K562 (cell line): Measurements from ENCODE around the gene ZNF267. TPM values are rescaled to one million over a fixed set of nuclear protein-coding genes. Genes with fewer than 3 reads are reported as not detected.

Source experiments
- ATAC-seq: fragments of 200-7000 bp; cut with Tn5 transposase; 3 replicates; pipeline ENCODE4 v1.9.1; 2020; ENCODE audit warnings: moderate library complexity
- BruUV-seq: library from RNA; stranded (reverse); fragments of 400-500 nt; replicated peaks from 2 replicates; lab custom pipeline; 2021; lab: Mats Ljungman, UMichigan
- CTCF ChIA-PET: fragments of 300-600 bp; formaldehyde crosslinking; extraction: SDS; loops from one replicate; lab custom pipeline; 2021; ENCODE audit warnings: low intra/inter-chr PET ratio; lab: Yijun Ruan, JAX
- POLR2A ChIA-PET: fragments of 300-600, 350-650 bp; sonication (Branson Sonifier 250); formaldehyde crosslinking; extraction: SDS; loops from one replicate; lab custom pipeline; 2021; ENCODE audit warnings: antibody characterized with exemption, inconsistent platforms; lab: Yijun Ruan, JAX
- DNase-seq, 4 experiments: peaks; one replicate each; pipeline versions ENCODE4 v3.0.0 to v3.0.0-alpha.2; 2011 to 2018; ENCODE audit warnings: low spot score in 3 of 4, mixed read lengths in 3 of 4; ENCODE audit errors: extremely low read depth in 1 of 4
- FAIRE-seq: peaks from 2 replicates; lab custom pipeline; 2011; peaks lifted over from hg19 to GRCh38; lab: Jason Lieb, UNC
- H2AFZ ChIP-seq: 2 replicates; pipeline ENCODE4 v1.6.0; 2011; ENCODE audit warnings: low read depth, low read length, control low read depth, inconsistent platforms
- H3K27ac ChIP-seq: fragments of 200-600 bp; 3 replicates; pipeline ENCODE4 v1.8.0; 2011; ENCODE audit warnings: low read depth, mild to moderate bottlenecking, control low read depth, inconsistent platforms, low read length, moderate library complexity, mixed read lengths; ENCODE audit errors: extremely low read depth
- H3K27me3 ChIP-seq, 2 experiments: fragments of 300-600 bp in 1 of 2; 2 replicates in 1 of 2; 3 replicates in 1 of 2; pipeline versions ENCODE4 v1.6.0 to v1.8.0; 2011; ENCODE audit warnings: inconsistent platforms in 2 of 2, low read length in 2 of 2, mild to moderate bottlenecking in 1 of 2, mixed read lengths in 1 of 2, moderate library complexity in 1 of 2; ENCODE audit not compliant: control insufficient read depth in 2 of 2, insufficient read depth in 2 of 2
- H3K36me3 ChIP-seq: fragments of 300-600 bp; 3 replicates; pipeline ENCODE4 v1.8.0; 2011; ENCODE audit warnings: mild to moderate bottlenecking, low read length, inconsistent platforms; ENCODE audit not compliant: control insufficient read depth, insufficient read depth
- H3K4me1 ChIP-seq, 2 experiments: fragments of 200-600 bp in 1 of 2; replicated peaks in 1 of 2; 2 replicates in 1 of 2; 3 replicates in 1 of 2; pipeline versions ENCODE4 v1.5.1 to v1.8.0; 2011; ENCODE audit warnings: inconsistent platforms in 2 of 2, low read length in 2 of 2, mild to moderate bottlenecking in 1 of 2, mixed read lengths in 1 of 2, moderate library complexity in 1 of 2; ENCODE audit not compliant: control insufficient read depth in 2 of 2, insufficient read depth in 2 of 2
- H3K4me2 ChIP-seq: 2 replicates; pipeline ENCODE4 v1.6.1; 2011; ENCODE audit warnings: low read length, control low read depth, inconsistent platforms, mixed read lengths; ENCODE audit not compliant: insufficient read depth
- H3K4me3 ChIP-seq: fragments of 200-600 bp; sonication (generic), shearing (Covaris generic); 2 replicates; pipeline ENCODE4 v1.5.1; 2016; ENCODE audit warnings: control low read depth, inconsistent platforms
- H3K79me2 ChIP-seq: fragments of 200-600 bp; 3 replicates; pipeline ENCODE4 v1.8.0; 2011; ENCODE audit warnings: low read length, inconsistent platforms; ENCODE audit not compliant: control insufficient read depth, insufficient read depth
- H3K9ac ChIP-seq, 2 experiments: 2 replicates each; pipeline versions ENCODE4 v1.6.0 to v1.6.1; 2011; ENCODE audit warnings: low read depth in 2 of 2, low read length in 2 of 2, control low read depth in 1 of 2, inconsistent platforms in 1 of 2, mild to moderate bottlenecking in 1 of 2, mixed read lengths in 1 of 2; ENCODE audit not compliant: insufficient read depth in 1 of 2
- H3K9me1 ChIP-seq: one replicate; pipeline ENCODE4 v1.6.0; 2011; ENCODE audit warnings: inconsistent platforms, mild to moderate bottlenecking, low read length, moderate library complexity; ENCODE audit not compliant: control insufficient read depth, insufficient read depth
- H3K9me3 ChIP-seq: replicated peaks from 2 replicates; pipeline ENCODE4 v1.5.1; 2011; ENCODE audit warnings: low read depth, low read length, inconsistent platforms; ENCODE audit not compliant: control insufficient read depth, insufficient read depth
- H4K20me1 ChIP-seq: replicated peaks from 2 replicates; pipeline ENCODE4 v1.6.1; 2011; ENCODE audit warnings: low read length, inconsistent platforms, mixed read lengths; ENCODE audit not compliant: control insufficient read depth, insufficient read depth
- E2F4 ChIP-seq: sonication (generic); formaldehyde crosslinking; IDR thresholded peaks from 2 replicates; pipeline ENCODE4 v1.8.0; 2022; ENCODE audit warnings: mild to moderate bottlenecking, low read depth, missing genetic modification reagents
- HMGXB4 ChIP-seq: sonication (generic); formaldehyde crosslinking; IDR thresholded peaks from 2 replicates; pipeline ENCODE4 v1.8.1; 2023; ENCODE audit warnings: mild to moderate bottlenecking, missing genetic modification reagents
- NFIC ChIP-seq: fragments of 450-650 bp; IDR thresholded peaks from 2 replicates; pipeline ENCODE4 v1.6.1; 2017; ENCODE audit warnings: mild to moderate bottlenecking, inconsistent platforms
- POLR2B ChIP-seq: fragments of 450-650 bp; IDR thresholded peaks from 2 replicates; pipeline ENCODE4 v1.6.1; 2018; ENCODE audit warnings: low read depth; ENCODE audit not compliant: partially characterized antibody
- TAL1 ChIP-seq: fragments of 450-650 bp; IDR thresholded peaks from 2 replicates; pipeline ENCODE4 v1.6.1; 2016; ENCODE audit warnings: mild to moderate bottlenecking
- ZFPM2 ChIP-seq: fragments of 250-450 bp; sonication (Bioruptor Pico); IDR thresholded peaks from 2 replicates; pipeline ENCODE4 v1.5.1; 2022; ENCODE audit warnings: mild to moderate bottlenecking
- WGBS: fragments of 100-300 bp; shearing (Covaris generic); methylation state at CpG from one replicate; pipeline ENCODE4 v1.1.6; 2016; ENCODE audit warnings: low coverage, mixed read lengths; ENCODE audit not compliant: insufficient coverage; ENCODE audit errors: missing lambda C conversion rate; 5-methylcytosine and 5-hydroxymethylcytosine counted together
- in situ Hi-C: fragments of 300-500 bp; cut with MboI; formaldehyde crosslinking; loops from 4 replicates; pipeline ENCODE4 v1.15.0; 2018; ENCODE audit warnings: inconsistent platforms, mixed read lengths
- intact Hi-C: fragments of 100-400 bp; cut with micrococcal nuclease; formaldehyde crosslinking; loops from 2 replicates; pipeline ENCODE4 v1.14.2; 2022
- polyA plus RNA-seq, 8 experiments: library from polyadenylated mRNA; depleted of rRNA in 4 of 8; stranded (reverse) in 5 of 8; unstranded in 3 of 8; fragments of >200 nt; fragmentation: Nextera tagmentation in 2 of 8; fragmentation: Illumina TruSeq in 1 of 8; extraction: Ambion mirVana in 2 of 8; extraction: Trizol in 1 of 8; gene quantifications; 2 replicates each; pipeline versions ENCODE4 v1.2.1 to v1.2.3, GENCODE V29; 2011 to 2014; ENCODE audit warnings: inconsistent platforms in 1 of 8, missing spikeins in 1 of 8
- total RNA-seq, 7 experiments: library from RNA; depleted of rRNA in 6 of 7; stranded (reverse); fragments of >200 nt in 6 of 7; fragmentation: Illumina TruSeq in 2 of 7; extraction: Trizol in 2 of 7; gene quantifications; 2 replicates each; pipeline versions ENCODE4 v1.2.1 to v1.2.3, GENCODE V29; 2011 to 2021; ENCODE audit warnings: low replicate concordance in 1 of 7

ZNF267 gene
- total and polyA plus RNA-seq, 9 of the 15 experiments (the other 6 are each of a cell fraction or from before 2014, with no cell fraction given): 14.6 to 38.8 (median 21.5) TPM

GRCh38 chr16:31893824-31894223 lies 20.2 kb downstream of the ZNF267 start:
- Histone ChIP-seq H3K4me1 (no peaks in the 10 kb centered on the region), H3K4me2 (no peak overlapping the region), H2AFZ (no peak overlapping the region), H3K27me3 (no peaks in the 10 kb centered on the region), H3K9ac (no peak overlapping the region), H3K9me1 (no peaks in the 10 kb centered on the region), H3K36me3 (peaks cover 99% of the 10 kb centered on the region), H4K20me1 (no peaks in the 10 kb centered on the region), H3K9me3 (peaks cover 64% of the 10 kb centered on the region), H3K27ac (no peak overlapping the region), H3K4me3 (no peak overlapping the region), H3K79me2 (peaks cover 78% of the 10 kb centered on the region)
- CTCF ChIA-PET: no interaction called here
- in situ Hi-C loops: no loop called here
- ATAC-seq (no peak), DNase-seq (no peak), FAIRE-seq (no peak)
- BruUV-seq: no TSS peak
- intact Hi-C loops: no loop called here
- POLR2A ChIA-PET: interaction anchor here (0.5 to 0.6 kb wide), 2 partner anchors 10 to 35 kb away, joined by 3 read pairs; no protein-coding TSS in a partner anchor
- 89% methylated on average over 1 of the region's 1 CpG for WGBS
- TF ChIP-seq HMGXB4 (no peak), POLR2B (no peak), ZFPM2 (CRISPR knock-in tag) (no peak), NFIC (no peak), TAL1 (no peak), E2F4 (CRISPR knock-in tag) (no peak)
